H1 (cell line): ENCODE data around the gene ANXA2. TPM values are rescaled to one million over a fixed set of nuclear protein-coding genes. Genes with fewer than 3 reads are reported as not detected.

Experiments
- RNF2 ChIP-seq: fragments of 200-900, 300-1000 bp; sonication (generic); IDR thresholded peaks from 2 replicates; pipeline ENCODE4 v1.7.1; 2016; ENCODE audit warnings: borderline replicate concordance, low read depth, mild to moderate bottlenecking, antibody characterized with exemption, low read length; ENCODE audit not compliant: poor library complexity, severe bottlenecking; ENCODE audit errors: missing control alignments
- polyA plus RNA-seq, 7 experiments: library from polyadenylated mRNA; depleted of rRNA in 3 of 7; stranded (reverse) in 5 of 7; unstranded in 2 of 7; fragments of >200 nt in 5 of 7; fragments of 200-250 nt in 2 of 7; gene quantifications; 1 replicate in 5 of 7; 2 replicates in 1 of 7; 4 replicates in 1 of 7; pipeline versions ENCODE4 v1.2.1 to v1.2.3, GENCODE V29; 2011 to 2013; ENCODE audit warnings: missing spikeins in 2 of 7, mixed read lengths in 2 of 7
- total RNA-seq: library from RNA; stranded (reverse); fragmentation: NEBNext Ultra II Directional; extraction: Animal tissue kit (Norgen Biotek cat#: 25700); gene quantifications from 2 replicates; pipeline ENCODE4 v1.2.1, GENCODE V29; 2021

The ANXA2 gene
- total and polyA plus RNA-seq, 2 of the 8 experiments (the other 6 are each of a cell fraction or from before 2014, with no cell fraction given) = 178 to 217 TPM

DNA sequence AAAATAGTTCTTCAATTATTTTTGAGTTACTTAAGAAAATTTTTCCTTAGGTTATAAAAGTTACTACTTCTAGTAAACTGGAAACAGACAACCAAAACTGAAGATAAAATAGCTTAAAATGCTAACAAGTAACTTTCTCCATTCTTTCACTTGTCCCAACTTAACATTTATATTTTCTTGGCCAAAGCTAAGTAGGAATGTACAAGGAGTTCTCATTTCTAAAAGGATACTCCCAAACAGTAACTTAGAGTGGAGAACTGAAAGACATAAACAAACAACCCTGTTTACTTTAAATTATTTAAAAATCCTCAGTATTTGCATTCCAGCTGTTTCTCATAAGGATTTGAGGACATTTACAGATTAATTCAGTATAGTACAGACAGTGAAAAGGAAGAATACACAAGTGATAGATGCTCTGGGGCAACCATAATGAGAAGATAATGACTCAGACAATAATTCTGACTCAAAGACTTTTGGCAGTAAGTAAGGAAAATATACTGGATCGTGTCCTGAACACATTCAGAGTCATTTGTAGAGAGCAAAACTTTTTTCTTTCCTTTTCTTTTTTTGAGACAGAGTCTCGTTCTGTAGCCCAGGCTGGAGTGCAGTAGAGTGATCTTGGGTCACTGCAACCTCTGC lies 29.2 kb upstream of the ANXA2 start (continued):
- no peak for TF ChIP-seq RNF2
